Glutamatergic neuron (in vitro differentiated cells): Measurements from ENCODE around the gene SMCO1. TPM values are rescaled to one million over a fixed set of nuclear protein-coding genes. Genes with fewer than 3 reads are reported as not detected.
"Not testable (repeated sequence)": the region's sequence is repeated elsewhere in the genome, so short reads cannot be mapped to it uniquely, and the experiment has no call there.

ENCODE experiments used
- DNase-seq: peaks from one replicate; pipeline ENCODE4 v3.0.0; 2022
- H3K27ac Mint-ChIP-seq: one replicate; pipeline ENCODE4 v1.8.0; 2020; ENCODE audit warnings: mild to moderate bottlenecking, mixed read lengths, inconsistent platforms; ENCODE audit not compliant: unreplicated experiment
- H3K27me3 Mint-ChIP-seq: one replicate; pipeline ENCODE4 v1.8.0; 2020; ENCODE audit warnings: mild to moderate bottlenecking, moderate library complexity, mixed read lengths, inconsistent platforms; ENCODE audit not compliant: unreplicated experiment
- H3K36me3 Mint-ChIP-seq: one replicate; pipeline ENCODE4 v1.8.0; 2020; ENCODE audit warnings: mild to moderate bottlenecking, mixed read lengths, inconsistent platforms; ENCODE audit not compliant: unreplicated experiment
- H3K4me1 Mint-ChIP-seq: one replicate; pipeline ENCODE4 v1.8.0; 2020; ENCODE audit warnings: mild to moderate bottlenecking, low read depth, mixed read lengths, inconsistent platforms; ENCODE audit not compliant: unreplicated experiment
- H3K4me3 Mint-ChIP-seq: one replicate; pipeline ENCODE4 v1.8.0; 2020; ENCODE audit warnings: mild to moderate bottlenecking, mixed read lengths, inconsistent platforms; ENCODE audit not compliant: unreplicated experiment
- H3K9me3 Mint-ChIP-seq: one replicate; pipeline ENCODE4 v1.8.0; 2020; ENCODE audit warnings: mild to moderate bottlenecking, moderate library complexity, mixed read lengths, inconsistent platforms; ENCODE audit not compliant: unreplicated experiment
- total RNA-seq: library from RNA; stranded (reverse); fragmentation: NEBNext Ultra II Directional; extraction: Animal tissue kit (Norgen Biotek cat#: 25700); gene quantifications from one replicate; pipeline ENCODE4 v1.2.1, GENCODE V29; 2021; ENCODE audit not compliant: unreplicated experiment
- TF ChIP-seq, protein P1 (sequence below): fragments of 200-600 bp; sonication (generic); IDR thresholded peaks from one replicate; pipeline ENCODE4 v1.5.0; 2021; ENCODE audit not compliant: partially characterized antibody, unreplicated experiment

Gene SMCO1
- total RNA-seq, 1 donor from 2014 or later = not detected

- no peaks in the 10 kb centered on the region for H3K27me3 Mint-ChIP-seq
- no peaks in the 10 kb centered on the region for H3K36me3 Mint-ChIP-seq
- H3K4me3 Mint-ChIP-seq = no peak overlapping the region
- no peaks in the 10 kb centered on the region for H3K4me1 Mint-ChIP-seq
- no peak overlapping the region for H3K27ac Mint-ChIP-seq
- H3K9me3 Mint-ChIP-seq = no peaks in the 10 kb centered on the region
- no peak for DNase-seq
- TF ChIP-seq, protein P1, sequence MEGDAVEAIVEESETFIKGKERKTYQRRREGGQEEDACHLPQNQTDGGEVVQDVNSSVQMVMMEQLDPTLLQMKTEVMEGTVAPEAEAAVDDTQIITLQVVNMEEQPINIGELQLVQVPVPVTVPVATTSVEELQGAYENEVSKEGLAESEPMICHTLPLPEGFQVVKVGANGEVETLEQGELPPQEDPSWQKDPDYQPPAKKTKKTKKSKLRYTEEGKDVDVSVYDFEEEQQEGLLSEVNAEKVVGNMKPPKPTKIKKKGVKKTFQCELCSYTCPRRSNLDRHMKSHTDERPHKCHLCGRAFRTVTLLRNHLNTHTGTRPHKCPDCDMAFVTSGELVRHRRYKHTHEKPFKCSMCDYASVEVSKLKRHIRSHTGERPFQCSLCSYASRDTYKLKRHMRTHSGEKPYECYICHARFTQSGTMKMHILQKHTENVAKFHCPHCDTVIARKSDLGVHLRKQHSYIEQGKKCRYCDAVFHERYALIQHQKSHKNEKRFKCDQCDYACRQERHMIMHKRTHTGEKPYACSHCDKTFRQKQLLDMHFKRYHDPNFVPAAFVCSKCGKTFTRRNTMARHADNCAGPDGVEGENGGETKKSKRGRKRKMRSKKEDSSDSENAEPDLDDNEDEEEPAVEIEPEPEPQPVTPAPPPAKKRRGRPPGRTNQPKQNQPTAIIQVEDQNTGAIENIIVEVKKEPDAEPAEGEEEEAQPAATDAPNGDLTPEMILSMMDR = no peak
Measured at GRCh38 chr3:196472286-196472685, 42.9 kb downstream of the SMCO1 start.

GRCh38 chr3:196471551-196471950, 43.6 kb downstream of the SMCO1 start:
- Mint-ChIP-seq H3K27ac (no peak overlapping the region), H3K9me3 (no peaks in the 10 kb centered on the region), H3K36me3 (no peaks in the 10 kb centered on the region), H3K27me3 (no peaks in the 10 kb centered on the region), H3K4me3 (no peak overlapping the region), H3K4me1 (no peaks in the 10 kb centered on the region)
- TF ChIP-seq, protein P1 = no peak
- DNase-seq = no peak

- H3K4me3 Mint-ChIP-seq, H3K4me1 Mint-ChIP-seq, H3K27me3 Mint-ChIP-seq, H3K27ac Mint-ChIP-seq, H3K36me3 Mint-ChIP-seq, H3K9me3 Mint-ChIP-seq, DNase-seq: not testable (repeated sequence)
Measured at GRCh38 chr3:196470182-196470581, 45.0 kb downstream of the SMCO1 start.

GRCh38 chr3:196463804-196464203, 51.3 kb downstream of the SMCO1 start:
- H3K36me3 Mint-ChIP-seq = peaks cover 5% of the 10 kb centered on the region
- no peak for DNase-seq
- no peak overlapping the region for H3K27ac Mint-ChIP-seq
- peaks cover 1% of the 10 kb centered on the region for H3K27me3 Mint-ChIP-seq
- H3K4me3 Mint-ChIP-seq = no peak overlapping the region
- TF ChIP-seq, protein P1 = no peak
- H3K4me1 Mint-ChIP-seq = no peaks in the 10 kb centered on the region
- peaks cover 2% of the 10 kb centered on the region for H3K9me3 Mint-ChIP-seq

GRCh38 chr3:196463478-196463756, 51.7 kb downstream of the SMCO1 start:
- H3K36me3 Mint-ChIP-seq = peaks cover 5% of the 10 kb centered on the region
- peaks cover 1% of the 10 kb centered on the region for H3K27me3 Mint-ChIP-seq
- H3K4me1 Mint-ChIP-seq = no peaks in the 10 kb centered on the region
- no peak overlapping the region for H3K4me3 Mint-ChIP-seq
- TF ChIP-seq, protein P1 = no peak
- DNase-seq = no peak
- H3K9me3 Mint-ChIP-seq = peaks cover 2% of the 10 kb centered on the region
- H3K27ac Mint-ChIP-seq = no peak overlapping the region

GRCh38 chr3:196462680-196463477, 52.3 kb downstream of the SMCO1 start:
- not testable (repeated sequence) for H3K36me3 Mint-ChIP-seq, H3K4me3 Mint-ChIP-seq, H3K4me1 Mint-ChIP-seq

More at GRCh38 chr3:196462680-196463477, 52.3 kb downstream of the SMCO1 start:
- not testable (repeated sequence) for H3K27ac Mint-ChIP-seq, H3K9me3 Mint-ChIP-seq, H3K27me3 Mint-ChIP-seq, DNase-seq
